ENCODE results near the gene FGF4.

FGF4 gene

GRCh38 chr11:69775163-69775755, at the start of gene FGF4:
Gene FGF4, minus strand, starts transcription at chr11:69775341. Its CDS starts 257 bp downstream, at chr11:69775084.
- DNase-seq: no peak

- DNase-seq: no peak
Observed at GRCh38 chr11:69823641-69824265, 48.6 kb upstream of the FGF4 start.

- no peak for DNase-seq
Observed at GRCh38 chr11:69822676-69823494, 47.7 kb upstream of the FGF4 start.

GRCh38 chr11:69821511-69822040, 46.4 kb upstream of the FGF4 start:
- no peak for DNase-seq

GRCh38 chr11:69820441-69820840, 45.3 kb upstream of the FGF4 start:
- no peak for DNase-seq

- no peak for DNase-seq
Observed at GRCh38 chr11:69819541-69820070, 44.5 kb upstream of the FGF4 start.

GRCh38 chr11:69818603-69819441, 43.7 kb upstream of the FGF4 start, which contains the start of gene FGF3:
Gene FGF3, minus strand, starts transcription at chr11:69819416. Its CDS starts 483 bp downstream, at chr11:69818933.
- no peak for DNase-seq

GRCh38 chr11:69818231-69818602, 43.1 kb upstream of the FGF4 start:
- no peak for DNase-seq

GRCh38 chr11:69817265-69818230, 42.4 kb upstream of the FGF4 start:
- DNase-seq: no peak

- no peak for DNase-seq
Observed at GRCh38 chr11:69816671-69817070, 41.5 kb upstream of the FGF4 start.

- no peak for DNase-seq
Observed at GRCh38 chr11:69815973-69816372, 40.8 kb upstream of the FGF4 start.

GRCh38 chr11:69814902-69815301, 39.8 kb upstream of the FGF4 start:
- DNase-seq: no peak

- no peak for DNase-seq
Observed at GRCh38 chr11:69814411-69814810, 39.3 kb upstream of the FGF4 start.

- DNase-seq: no peak
Observed at GRCh38 chr11:69813839-69814238, 38.7 kb upstream of the FGF4 start.

GRCh38 chr11:69812946-69813345, 37.8 kb upstream of the FGF4 start:
- DNase-seq: no peak

- DNase-seq: no peak
Observed at GRCh38 chr11:69812256-69812655, 37.1 kb upstream of the FGF4 start.

GRCh38 chr11:69811431-69811830, 36.3 kb upstream of the FGF4 start:
- no peak for DNase-seq

GRCh38 chr11:69810289-69811118, 35.4 kb upstream of the FGF4 start:
- no peak for DNase-seq

GRCh38 chr11:69808667-69809086, 33.5 kb upstream of the FGF4 start:
- DNase-seq: no peak

GRCh38 chr11:69807106-69807815, 32.1 kb upstream of the FGF4 start:
- DNase-seq: no peak
